NOMO-1 treated with DMSO at 0.1 percent for 48 hours (cell line): Measurements from ENCODE around the gene GSX1.
"Not testable (repeated sequence)": the region's sequence is repeated elsewhere in the genome, so short reads cannot be mapped to it uniquely, and the experiment has no call there.

Experiments used
- DNase-seq: peaks from one replicate; lab custom pipeline; 2025; ENCODE audit not compliant: unreplicated experiment; lab: John Stamatoyannopoulos, UW

The GSX1 gene

DNA sequence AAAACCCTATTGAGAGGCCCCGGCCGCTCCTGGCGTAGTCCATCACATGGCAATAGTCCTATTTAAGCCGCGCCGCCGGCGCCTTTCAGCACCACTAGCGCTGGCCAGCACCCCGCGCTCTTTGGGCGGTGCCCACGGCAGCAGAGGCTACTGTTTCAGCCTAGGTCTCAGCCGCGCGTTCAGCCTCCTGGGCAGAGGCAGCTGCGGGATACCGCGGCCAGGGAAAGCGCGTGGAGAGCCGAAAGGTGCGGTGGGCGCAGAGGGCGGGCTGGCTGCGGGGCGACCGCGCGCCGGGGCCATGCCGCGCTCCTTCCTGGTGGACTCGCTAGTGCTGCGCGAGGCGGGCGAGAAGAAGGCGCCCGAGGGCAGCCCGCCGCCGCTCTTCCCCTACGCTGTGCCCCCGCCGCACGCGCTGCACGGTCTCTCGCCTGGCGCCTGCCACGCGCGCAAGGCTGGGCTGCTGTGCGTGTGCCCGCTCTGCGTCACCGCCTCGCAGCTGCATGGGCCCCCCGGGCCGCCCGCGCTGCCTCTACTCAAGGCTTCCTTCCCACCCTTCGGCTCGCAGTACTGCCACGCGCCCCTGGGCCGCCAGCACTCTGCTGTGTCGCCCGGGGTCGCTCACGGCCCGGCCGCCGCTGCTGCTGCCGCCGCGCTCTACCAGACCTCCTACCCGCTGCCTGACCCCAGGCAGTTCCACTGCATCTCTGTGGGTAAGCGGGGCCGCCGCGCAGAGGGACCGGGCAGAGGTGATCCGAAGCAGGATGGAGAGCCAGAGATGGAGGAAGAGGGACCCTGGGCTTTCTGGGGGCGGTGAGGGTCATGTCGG lies at the start of gene GSX1:
TSS of gene GSX1 (plus strand) at position 91 of the 826 bp plus-strand sequence. CDS start at position 299, 208 bp downstream.
- peak; percentile 33 for DNase-seq

DNA sequence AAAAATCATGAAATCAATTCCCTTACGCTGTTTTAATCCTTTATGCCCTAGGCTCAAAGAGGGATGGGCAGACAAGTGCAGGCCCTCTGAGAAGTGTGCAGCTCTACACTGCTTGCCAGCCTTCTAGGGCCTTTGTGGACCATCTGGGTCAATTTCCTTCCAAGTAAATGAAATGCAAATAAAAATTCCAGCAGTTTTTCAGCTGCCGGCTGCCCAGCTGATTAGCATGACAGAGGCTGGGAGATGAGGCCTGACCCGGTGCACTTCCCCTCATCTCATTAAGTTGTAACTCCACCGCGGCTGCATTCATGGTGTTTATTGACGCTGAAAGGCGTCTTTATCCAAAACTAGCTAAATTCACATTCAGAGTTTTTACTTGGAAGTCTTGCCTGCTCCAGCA lies 47.5 kb upstream of the GSX1 start:
- no peak for DNase-seq

DNA sequence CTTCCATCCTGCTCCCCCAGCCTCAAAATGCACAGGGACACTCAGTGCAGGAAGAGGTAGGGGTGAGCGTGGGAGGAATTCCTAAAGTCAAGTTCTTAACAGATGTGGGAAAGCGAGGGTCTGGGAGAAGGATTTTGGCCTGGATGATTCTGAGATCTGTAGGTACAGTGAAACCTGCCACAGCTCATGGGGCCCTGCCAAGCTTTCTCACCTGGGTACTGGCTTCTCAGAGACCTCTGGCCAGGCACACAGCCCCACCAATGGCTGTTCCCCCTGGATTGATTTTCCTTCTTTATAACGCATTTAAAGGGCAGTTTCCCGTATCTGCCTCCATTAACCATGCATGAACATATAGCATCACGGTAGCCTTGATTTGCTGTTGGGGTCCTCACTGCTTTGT lies 47.0 kb upstream of the GSX1 start:
- no peak for DNase-seq

DNA sequence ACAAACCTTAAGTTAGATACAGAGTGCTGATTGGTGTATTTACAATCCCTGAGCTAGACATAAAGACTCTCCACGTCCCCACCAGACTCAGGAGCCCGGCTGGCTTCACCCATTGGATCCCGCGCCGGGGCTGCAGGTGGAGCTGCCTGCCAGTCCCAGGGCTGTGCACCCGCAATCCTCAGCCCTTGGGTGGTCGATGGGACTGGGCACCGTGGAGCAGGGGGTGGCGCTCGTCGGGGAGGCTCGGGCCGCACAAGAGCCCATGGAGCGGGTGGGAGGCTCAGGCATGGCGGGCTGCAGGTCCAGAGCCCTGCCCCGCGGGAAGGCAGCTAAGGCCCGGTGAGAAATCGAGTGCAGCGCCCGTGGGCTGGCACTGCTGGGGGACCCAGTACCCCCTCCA lies 44.1 kb upstream of the GSX1 start:
- not testable (repeated sequence) for DNase-seq

DNA sequence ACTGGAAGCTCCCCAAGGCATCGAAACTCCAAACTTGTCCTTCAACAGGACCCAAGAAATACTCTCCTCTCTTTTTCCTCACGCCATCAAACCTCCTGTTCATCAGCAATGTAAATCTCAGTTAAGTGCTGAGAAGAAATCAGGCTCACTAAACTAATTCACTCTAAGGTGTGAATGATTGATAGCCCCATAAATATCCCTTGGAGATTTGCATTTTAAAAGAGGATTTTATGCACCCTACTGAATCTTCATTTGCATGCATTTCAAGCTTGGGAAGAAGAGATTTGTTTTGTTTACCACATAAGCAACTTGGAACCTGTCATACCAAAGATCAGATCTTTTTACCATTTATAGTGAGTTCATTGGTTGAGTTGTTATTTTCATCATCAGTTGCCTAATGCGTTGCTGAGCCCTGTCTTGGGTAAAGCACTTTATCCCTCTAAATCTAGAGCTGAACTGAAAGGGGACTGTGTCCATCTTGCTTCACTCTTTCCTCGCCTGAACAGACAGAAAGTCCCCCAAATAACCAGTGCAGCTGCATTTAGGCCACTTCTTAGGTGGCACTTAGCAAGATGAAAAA lies 40.2 kb upstream of the GSX1 start:
- DNase-seq, result no peak

DNA sequence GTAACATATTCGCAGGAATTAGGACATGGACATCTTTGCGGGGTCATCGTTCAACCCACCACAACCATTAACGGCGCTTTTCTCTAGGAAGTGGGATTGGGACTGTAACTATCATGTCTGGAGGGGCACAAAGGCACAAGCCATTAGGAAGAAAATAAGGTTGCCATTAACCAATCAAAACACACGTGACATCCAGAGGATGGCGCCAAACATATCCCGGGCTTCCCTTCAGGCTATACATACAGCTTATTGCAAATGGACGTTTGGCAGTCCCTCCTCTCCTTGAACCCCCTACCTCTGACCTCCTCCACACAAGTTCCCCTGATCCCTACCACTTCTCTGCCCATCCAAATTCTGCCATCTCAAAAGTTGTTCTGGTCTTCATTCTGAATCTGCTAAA lies 26.6 kb upstream of the GSX1 start:
- no peak for DNase-seq

DNA sequence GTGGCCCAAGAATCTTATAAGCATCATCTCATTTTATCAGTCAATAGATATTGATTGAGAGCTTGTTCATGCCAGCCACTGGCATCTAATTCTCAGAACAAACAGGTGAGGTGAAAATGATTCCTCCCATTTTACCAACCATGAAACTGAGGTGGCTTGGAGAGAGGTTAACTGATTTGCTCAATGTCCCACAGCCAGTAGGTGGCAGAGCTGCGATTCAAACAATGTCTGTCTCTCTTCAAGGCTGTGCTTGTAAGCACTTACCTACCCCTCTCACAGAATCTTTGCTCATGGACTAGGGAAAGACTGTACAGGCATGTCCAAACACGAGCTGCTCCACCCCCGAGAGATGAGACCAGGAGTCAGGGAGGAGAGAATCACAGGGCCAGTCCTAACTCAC lies 21.5 kb upstream of the GSX1 start:
- peak; percentile 40 for DNase-seq

DNA sequence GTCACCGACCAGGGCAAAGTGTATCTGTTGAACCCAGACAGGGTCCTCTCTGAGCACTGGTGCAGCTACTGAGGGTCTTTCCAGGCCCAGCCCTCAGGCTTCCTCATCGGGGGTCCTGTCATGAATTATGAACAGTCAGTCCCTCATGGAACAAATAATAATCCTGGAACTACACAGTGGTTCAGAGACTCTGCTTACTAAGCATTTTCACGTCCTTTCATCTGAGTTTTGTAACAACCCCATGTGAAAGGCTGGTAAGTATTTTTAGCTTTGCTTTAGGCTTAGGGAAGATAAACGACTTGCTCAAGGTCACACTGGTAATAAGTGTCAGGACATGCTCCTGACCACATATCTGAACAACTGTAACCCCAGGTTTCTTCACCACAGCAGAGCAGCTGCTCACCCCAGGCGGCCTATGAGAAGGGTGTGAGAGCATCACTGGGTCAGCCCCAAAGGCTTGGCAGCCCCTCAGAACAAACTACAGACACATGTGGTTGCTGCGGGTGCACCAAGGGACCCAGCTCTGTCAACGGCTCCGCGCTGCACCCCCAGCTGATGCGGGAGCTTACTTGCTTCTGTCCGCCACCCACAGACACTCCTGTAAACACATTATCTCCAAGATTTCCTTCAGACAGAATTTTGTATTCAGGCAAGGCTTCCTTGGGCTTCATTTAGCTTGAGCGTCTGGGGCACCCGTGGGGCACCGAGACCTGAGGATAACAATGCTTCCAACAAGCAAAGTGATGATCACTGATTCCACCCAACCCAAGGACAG lies 19.4 kb upstream of the GSX1 start:
- DNase-seq, result peak; percentile 82

DNA sequence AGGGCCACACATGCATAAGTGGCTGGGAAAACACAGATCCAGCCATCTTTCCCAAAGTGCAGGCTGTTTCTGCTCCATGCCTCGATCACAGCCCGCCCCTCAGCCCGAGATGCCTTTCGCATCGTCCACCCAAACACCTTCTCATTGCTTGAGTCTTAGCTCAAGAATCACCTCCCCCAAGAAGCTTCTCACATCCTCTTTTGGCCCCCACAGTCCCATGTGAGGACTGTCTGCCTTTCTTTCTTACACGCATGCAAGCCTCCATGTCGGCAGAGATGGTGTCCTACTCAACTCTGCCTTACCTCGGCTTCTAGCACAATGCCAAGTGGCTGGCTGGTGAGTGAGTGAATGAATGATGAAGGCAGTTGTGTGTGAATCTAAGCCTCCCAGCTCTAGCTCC lies 18.1 kb upstream of the GSX1 start:
- no peak for DNase-seq

DNA sequence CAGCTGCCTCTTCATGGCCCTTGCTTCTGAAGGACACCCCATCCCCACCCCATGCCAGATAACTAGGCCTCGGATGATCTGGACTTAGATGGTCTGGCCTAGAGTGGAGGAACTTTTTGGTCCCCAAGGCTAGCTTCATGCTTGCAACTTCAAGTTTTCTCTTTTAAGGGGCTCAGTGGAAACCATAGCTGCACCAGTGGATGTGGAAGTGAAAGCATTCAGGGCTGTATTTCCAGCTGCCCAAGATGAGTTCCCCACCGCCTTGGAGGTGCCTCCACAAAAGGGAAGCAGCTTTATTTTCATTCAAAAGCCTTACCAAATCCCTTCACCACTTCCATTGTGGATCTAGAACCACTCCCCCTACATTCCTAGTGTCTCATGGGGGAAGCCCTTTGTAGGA lies 17.6 kb upstream of the GSX1 start:
- peak; percentile 83 for DNase-seq

DNA sequence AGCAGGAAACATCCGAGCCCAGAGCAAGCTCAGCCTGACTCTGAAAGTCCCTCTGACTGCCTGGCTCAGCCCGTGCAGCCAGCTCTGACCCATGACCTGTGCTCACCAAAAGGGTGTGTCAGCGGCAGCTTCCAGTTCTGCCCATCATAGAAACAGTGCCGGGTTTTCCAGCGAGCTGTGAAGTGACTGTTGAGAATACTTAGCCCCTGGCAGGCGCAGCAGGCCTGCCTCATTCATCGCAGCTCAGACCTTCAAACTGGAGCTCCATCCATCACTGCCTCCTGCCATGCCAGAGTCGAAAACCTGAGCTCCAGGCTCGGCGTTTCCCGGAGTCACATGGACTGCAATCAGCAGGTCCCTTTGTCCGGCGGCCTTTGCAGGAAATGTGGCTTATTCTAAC lies 16.3 kb upstream of the GSX1 start:
- DNase-seq, result no peak

DNA sequence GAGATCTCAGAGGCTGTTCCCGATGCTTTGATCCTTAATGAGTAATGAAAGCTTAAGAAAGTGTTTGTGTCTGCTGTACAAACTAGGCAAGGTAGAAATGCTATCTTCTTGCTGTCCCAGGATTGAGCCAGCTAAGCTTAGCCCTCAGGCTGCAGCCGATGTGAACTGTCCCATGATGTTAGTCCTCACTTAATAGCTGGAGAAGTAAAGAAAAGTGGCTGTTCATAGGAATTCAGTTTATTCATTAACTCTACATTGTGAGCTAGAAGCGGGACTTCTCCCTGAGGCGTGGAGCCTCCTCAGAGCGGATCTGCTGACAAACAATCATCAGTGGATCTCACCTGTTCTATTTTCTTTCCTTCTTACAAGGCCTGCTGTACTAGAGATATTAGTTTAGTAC lies 10.1 kb upstream of the GSX1 start:
- no peak for DNase-seq

DNA sequence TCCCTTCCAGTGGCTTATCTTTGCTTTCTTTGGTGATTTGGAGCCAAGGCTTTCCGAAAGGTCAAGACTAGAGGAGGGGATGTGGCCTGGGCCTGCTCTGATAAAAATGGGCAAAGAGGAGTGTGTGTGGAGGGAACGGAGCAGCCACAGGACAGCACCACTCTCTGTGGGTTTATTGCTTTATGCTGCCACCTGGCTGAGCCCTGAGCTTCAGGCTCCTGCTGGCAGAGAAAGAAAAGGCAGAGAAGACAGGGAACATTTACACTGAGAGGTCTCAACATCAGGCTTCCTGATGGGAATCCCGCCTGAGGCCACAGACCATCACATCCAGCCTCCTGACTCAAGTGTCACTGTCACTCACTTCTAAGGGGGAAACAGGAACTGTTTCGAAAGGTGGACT lies 9.2 kb upstream of the GSX1 start:
- no peak for DNase-seq

DNA sequence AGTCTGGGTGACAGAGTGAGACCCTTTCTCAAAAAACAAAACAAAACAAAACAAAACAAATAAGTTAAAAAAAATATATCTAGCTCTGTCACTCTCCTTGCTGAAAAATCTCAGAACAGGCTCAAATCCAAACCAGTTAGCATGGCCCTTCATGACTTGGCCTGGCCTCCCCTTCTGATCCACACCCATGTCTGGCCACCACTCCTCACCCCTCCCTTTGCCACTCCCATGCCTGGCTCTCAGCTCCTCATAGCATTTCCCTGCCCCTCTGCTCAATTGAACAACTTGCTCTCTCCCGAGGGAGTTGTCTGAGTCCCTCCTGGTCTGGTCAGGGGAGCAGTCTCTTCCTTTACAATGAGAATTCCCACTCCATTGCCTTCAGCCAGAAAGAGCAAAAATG lies 4.0 kb upstream of the GSX1 start:
- no peak for DNase-seq

DNA sequence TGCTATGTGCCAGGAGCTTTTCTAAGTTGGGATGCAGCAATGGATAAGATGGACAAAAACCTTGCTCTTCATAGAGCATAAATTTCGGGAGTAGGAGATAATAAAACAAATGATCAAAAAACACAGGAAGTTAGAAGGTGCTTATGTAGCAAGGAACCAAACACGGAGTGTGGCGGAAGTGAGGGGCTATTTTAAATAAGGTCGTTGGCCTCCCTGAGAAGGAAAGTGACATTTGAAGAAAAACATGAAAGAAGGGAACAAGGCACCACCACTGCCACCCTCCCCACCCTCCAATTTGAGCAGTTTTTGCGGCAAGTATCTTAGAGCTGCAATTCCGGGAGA lies 3.2 kb upstream of the GSX1 start:
- peak; percentile 66 for DNase-seq

DNA sequence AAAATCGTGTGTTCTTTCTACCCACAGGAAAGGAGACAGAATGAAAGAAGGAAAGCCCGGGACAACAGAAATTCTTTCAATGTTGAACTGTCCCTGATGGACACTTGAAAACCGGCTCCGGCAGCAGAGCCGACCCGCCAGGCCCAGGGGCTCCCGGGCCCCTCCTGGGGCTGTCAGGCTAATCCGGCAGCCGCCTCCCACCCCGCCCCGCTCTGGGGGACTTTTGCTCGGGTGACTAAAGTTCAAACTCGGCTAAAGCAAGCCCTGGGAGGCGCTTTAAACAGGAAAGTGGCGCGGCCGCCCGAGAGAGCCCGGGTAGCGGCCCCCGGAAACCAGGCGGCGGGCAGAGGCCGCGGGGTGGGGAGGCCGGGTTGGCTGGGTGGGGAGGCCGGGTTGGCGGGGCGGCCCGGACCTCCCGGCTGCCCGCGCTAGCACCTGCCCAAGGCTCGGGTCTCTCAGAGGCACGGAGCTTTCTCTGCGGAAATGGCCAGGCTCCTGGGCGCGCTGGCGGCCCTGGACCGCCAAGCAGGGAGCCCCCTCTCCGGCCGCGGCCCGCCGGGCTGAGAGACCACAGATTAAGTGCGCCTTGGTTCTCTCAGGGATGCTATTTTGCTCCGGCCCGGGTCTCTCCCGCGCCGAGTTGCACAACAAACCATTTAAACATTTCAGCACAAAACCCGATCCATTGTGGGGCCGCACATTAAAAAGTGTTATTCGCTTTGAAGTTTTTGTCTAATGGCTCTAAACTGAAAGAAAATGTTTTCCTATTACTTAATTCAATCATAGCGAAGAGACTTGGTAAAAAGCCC lies 2.6 kb upstream of the GSX1 start:
- peak; percentile 29 for DNase-seq

DNA sequence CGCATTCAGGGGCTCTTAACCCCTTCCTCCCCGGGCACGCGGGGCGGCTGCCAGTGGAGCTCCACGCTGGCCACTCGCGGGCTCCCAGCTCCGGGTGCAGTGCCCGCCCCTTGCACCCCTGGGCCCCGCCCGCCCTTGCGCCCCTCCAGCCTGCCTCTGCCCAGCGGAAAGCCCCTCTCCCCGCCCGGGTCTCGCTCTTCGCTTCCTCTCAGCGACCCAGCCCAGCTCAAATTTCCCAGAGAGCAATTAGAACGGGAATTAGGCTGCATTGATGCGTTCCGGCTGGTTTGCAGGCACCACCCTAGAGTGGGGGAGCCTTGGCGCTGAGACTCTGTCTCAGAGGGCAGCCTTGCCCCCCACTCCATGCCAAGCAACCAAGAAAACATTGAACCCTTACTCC lies 1.8 kb upstream of the GSX1 start:
- DNase-seq, result no peak

DNA sequence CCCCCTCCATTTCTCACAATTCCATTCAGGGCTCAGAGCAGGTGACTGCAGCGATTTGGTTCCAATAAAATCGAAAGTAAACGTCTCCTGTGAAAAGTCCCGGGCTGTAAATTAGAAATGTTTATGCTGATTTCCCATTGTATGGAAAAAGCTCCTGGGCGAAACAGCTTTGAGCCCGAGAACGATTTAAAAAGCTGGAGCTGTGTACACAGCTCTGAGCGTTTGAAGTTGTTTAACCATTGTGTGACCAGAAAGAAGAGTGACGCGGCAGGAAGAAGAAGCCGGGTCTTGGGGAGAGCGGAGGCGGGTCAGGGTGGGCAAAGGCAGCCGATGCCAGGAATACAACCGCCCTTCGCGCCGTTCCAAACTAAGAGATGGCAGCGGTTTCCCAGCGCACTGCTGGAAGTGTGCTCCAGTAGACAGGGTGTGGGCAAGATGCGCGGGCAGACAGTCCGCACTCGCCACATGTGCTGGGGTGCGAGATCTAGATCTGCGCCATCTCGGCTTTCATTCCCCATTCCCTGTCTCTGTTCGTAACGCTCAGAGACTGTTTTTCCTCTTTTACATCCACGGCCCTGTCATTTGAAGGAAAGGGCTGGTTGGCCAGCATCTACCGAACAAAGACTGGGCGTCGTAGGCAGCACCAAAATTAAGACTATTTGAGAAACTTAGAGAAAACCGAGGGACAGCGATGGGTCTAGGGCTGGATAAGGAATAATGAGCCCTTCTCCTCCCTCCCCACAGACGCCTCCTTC lies 960 bp upstream of the GSX1 start:
- DNase-seq, result no peak

DNA sequence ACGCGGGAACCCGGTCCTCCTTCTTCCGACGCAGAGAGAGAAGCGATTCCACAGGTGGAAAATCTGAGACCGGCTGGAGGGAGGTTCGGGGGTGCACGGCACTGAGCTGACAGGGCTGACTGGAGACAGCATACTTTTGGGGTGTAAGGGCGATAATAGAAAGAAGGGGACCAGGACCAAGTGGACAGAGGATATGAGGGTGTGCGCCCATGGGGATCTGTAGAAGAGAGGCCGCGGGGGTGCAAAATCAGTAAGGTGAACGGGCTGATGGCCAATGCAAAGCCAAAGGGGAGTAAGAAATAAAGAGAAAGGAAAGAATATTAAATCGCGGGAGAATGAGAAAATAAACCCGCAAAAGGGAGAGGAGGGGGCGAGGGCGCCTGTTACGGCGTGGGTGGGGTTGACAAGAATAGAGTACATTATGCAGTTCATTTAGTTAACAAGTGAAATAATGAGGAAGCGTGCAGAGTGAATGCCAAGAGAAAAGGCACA lies 336 bp upstream of the GSX1 start:
- DNase-seq, result no peak
